Motor neuron (in vitro differentiated cells): Measurements from ENCODE around the gene TBX3. TPM values are rescaled to one million over a fixed set of nuclear protein-coding genes. Genes with fewer than 3 reads are reported as not detected.

ENCODE experiments used
- ATAC-seq, 8 experiments: fragments of 200-7000 bp; cut with Tn5 transposase; replicated peaks in 6 of 8; 2 replicates each; pipeline ENCODE4 v1.8.0; 2021; ENCODE audit warnings: mild to moderate bottlenecking in 8 of 8, moderate library complexity in 8 of 8
- H3K27ac ChIP-seq, 2 donors: fragments of 250-450 bp; sonication (Bioruptor Pico); 2 replicates each; pipeline ENCODE4 v1.9.0; 2021; ENCODE audit warnings: antibody characterized with exemption in 2 of 2, mild to moderate bottlenecking in 2 of 2, moderate library complexity in 1 of 2
- H3K4me1 ChIP-seq, 2 donors: fragments of 250-450 bp; sonication (Bioruptor Pico); replicated peaks in 1 of 2; 2 replicates each; pipeline ENCODE4 v1.6.1; 2021; ENCODE audit warnings: antibody characterized with exemption in 2 of 2, mild to moderate bottlenecking in 2 of 2, moderate library complexity in 1 of 2
- H3K4me3 ChIP-seq, 5 donors: fragments of 250-450 bp; sonication (Bioruptor Pico); 2 replicates each; pipeline ENCODE4 v1.9.0; 2021; ENCODE audit warnings: antibody characterized with exemption in 5 of 5, mild to moderate bottlenecking in 5 of 5, moderate library complexity in 4 of 5
- WGBS, 10 experiments: fragments of 450-650 bp; shearing (Covaris generic); methylation state at CpG; one replicate each; pipeline ENCODE4 v1.0.0; 2022; 5-methylcytosine and 5-hydroxymethylcytosine counted together
- in situ Hi-C, 9 experiments: fragments of 400-800 bp; cut with MboI; loops; one replicate each; pipeline ENCODE4 v1.15.0; 2021; ENCODE audit warnings: low sequenced_read_pairs in 9 of 9, low pct_unique_long_range_greater_than_20kb in 2 of 9; ENCODE audit not compliant: unreplicated experiment in 9 of 9
- total RNA-seq, 8 experiments: library from RNA; unstranded; fragments of 300-600 nt; gene quantifications; 2 replicates each; pipeline versions ENCODE4 v1.2.3 to v1.2.4, GENCODE V29; 2022

Gene TBX3
- total RNA-seq, 8 experiments from 2014 or later, result 0.11 to 17.4 (median 2.0) TPM

GRCh38 chr12:114693532-114693931 is 9.6 kb upstream of the TBX3 start:
- ATAC-seq, result no peak
- H3K27ac ChIP-seq, result no peak overlapping the region
- WGBS, 10 experiments, result 0 to 90% (median 36%) methylated on average over 2 to 6 of the region's 6 CpGs; no CpG with 5 or more reads in 4 of the 10 experiments
- no peak overlapping the region for H3K4me3 ChIP-seq
- H3K4me1 ChIP-seq, result peaks cover 0 to 10% of the 10 kb centered on the region in 2 donors
- in situ Hi-C loops, result loop anchor here in 3 of 9 experiments (25.0 kb wide), 4 partner anchors 344 to 944 kb away; no protein-coding TSS in a partner anchor

- H3K4me3 ChIP-seq, result no peak overlapping the region
- WGBS, 10 experiments, result 0 to 80% (median 0%) methylated on average over 1 to 5 of the region's 13 CpGs; no CpG with 5 or more reads in 6 of the 10 experiments
- H3K4me1 ChIP-seq, result peaks cover 0 to 10% of the 10 kb centered on the region in 2 donors
- no peak for ATAC-seq
- no peak overlapping the region for H3K27ac ChIP-seq
- in situ Hi-C loops, result loop anchor here in 3 of 9 experiments (25.0 kb wide), 4 partner anchors 344 to 944 kb away; no protein-coding TSS in a partner anchor
Observed at GRCh38 chr12:114693059-114693531, 9.1 kb upstream of the TBX3 start.

- 0 to 20% (median 0%) methylated on average over 1 to 10 of the region's 62 CpGs; no CpG with 5 or more reads in 5 of the 10 experiments for WGBS, 10 experiments
- Histone ChIP-seq H3K4me1 (peaks cover 0 to 10% of the 10 kb centered on the region in 2 donors), H3K4me3 (no peak overlapping the region), H3K27ac (no peak overlapping the region)
- in situ Hi-C loops, result loop anchor here in 3 of 9 experiments (25.0 kb wide), 4 partner anchors 345 to 945 kb away; no protein-coding TSS in a partner anchor
- ATAC-seq, result peak in 3 of 8 experiments; percentile 45 to 64 (median 59)
Observed at GRCh38 chr12:114692186-114693058, 8.4 kb upstream of the TBX3 start.

GRCh38 chr12:114691763-114692185 is 7.8 kb upstream of the TBX3 start:
- Histone ChIP-seq H3K27ac (no peak overlapping the region), H3K4me1 (peaks cover 0 to 15% of the 10 kb centered on the region in 2 donors), H3K4me3 (no peak overlapping the region)
- 2 to 100% (median 8%) methylated on average over 1 to 13 of the region's 18 CpGs; no CpG with 5 or more reads in 3 of the 10 experiments for WGBS, 10 experiments
- ATAC-seq, result no peak
- in situ Hi-C loops, result loop anchor here in 3 of 9 experiments (25.0 kb wide), 4 partner anchors 346 to 946 kb away; no protein-coding TSS in a partner anchor

- Histone ChIP-seq H3K27ac (no peak overlapping the region), H3K4me3 (no peak overlapping the region), H3K4me1 (peaks cover 0 to 15% of the 10 kb centered on the region in 2 donors)
- no peak for ATAC-seq
- in situ Hi-C loops, result loop anchor here in 3 of 9 experiments (25.0 kb wide), 4 partner anchors 346 to 946 kb away; no protein-coding TSS in a partner anchor
- 0 to 100% (median 19%) methylated on average over 1 to 5 of the region's 6 CpGs; no CpG with 5 or more reads in 2 of the 10 experiments for WGBS, 10 experiments
Observed at GRCh38 chr12:114691196-114691595, 7.2 kb upstream of the TBX3 start.

- ATAC-seq, result no peak
- H3K27ac ChIP-seq, result no peak overlapping the region
- WGBS, 10 experiments, result 0 to 89% (median 12%) methylated on average over 2 to 8 of the region's 8 CpGs
- H3K4me1 ChIP-seq, result peaks cover 0 to 15% of the 10 kb centered on the region in 2 donors
- in situ Hi-C loops, result loop anchor here in 3 of 9 experiments (25.0 kb wide), 4 partner anchors 347 to 947 kb away; no protein-coding TSS in a partner anchor
- no peak overlapping the region for H3K4me3 ChIP-seq
Observed at GRCh38 chr12:114690267-114691135, 6.5 kb upstream of the TBX3 start.

GRCh38 chr12:114689075-114689994 is 5.4 kb upstream of the TBX3 start:
- Histone ChIP-seq H3K27ac (no peak overlapping the region), H3K4me1 (peaks cover 0 to 18% of the 10 kb centered on the region in 2 donors), H3K4me3 (no peak overlapping the region)
- 4 to 98% (median 42%) methylated on average over 2 to 5 of the region's 5 CpGs; no CpG with 5 or more reads in 1 of the 10 experiments for WGBS, 10 experiments
- ATAC-seq, result no peak
- in situ Hi-C loops, result loop anchor here in 3 of 9 experiments (25.0 kb wide), 4 partner anchors 348 to 948 kb away; no protein-coding TSS in a partner anchor

- ATAC-seq, result no peak
- WGBS, 10 experiments, result 17 to 100% (median 70%) methylated on average over 1 to 3 of the region's 4 CpGs; no CpG with 5 or more reads in 6 of the 10 experiments
- in situ Hi-C loops, result loop anchor here in 3 of 9 experiments (25.0 kb wide), 4 partner anchors 349 to 949 kb away; no protein-coding TSS in a partner anchor
- no peak overlapping the region for H3K4me3 ChIP-seq
- peaks cover 0 to 18% of the 10 kb centered on the region in 2 donors for H3K4me1 ChIP-seq
- H3K27ac ChIP-seq, result no peak overlapping the region
Observed at GRCh38 chr12:114688256-114688845, 4.4 kb upstream of the TBX3 start.

- ATAC-seq, result no peak
- Histone ChIP-seq H3K4me3 (no peak overlapping the region), H3K27ac (no peak overlapping the region), H3K4me1 (peaks cover 0 to 18% of the 10 kb centered on the region in 2 donors)
- WGBS, 10 experiments, result 0 to 92% (median 52%) methylated on average over 1 to 6 of the region's 12 CpGs; no CpG with 5 or more reads in 4 of the 10 experiments
- in situ Hi-C loops, result loop anchor here in 3 of 9 experiments (25.0 kb wide), 4 partner anchors 349 to 949 kb away; no protein-coding TSS in a partner anchor
Observed at GRCh38 chr12:114687802-114688201, 3.8 kb upstream of the TBX3 start.

GRCh38 chr12:114686773-114687500 is 3.0 kb upstream of the TBX3 start:
- Histone ChIP-seq H3K4me3 (no peak overlapping the region), H3K27ac (no peak overlapping the region), H3K4me1 (peaks cover 0 to 9% of the 10 kb centered on the region in 2 donors)
- ATAC-seq, result no peak
- WGBS, 10 experiments, result 0 to 95% (median 6%) methylated on average over 1 to 29 of the region's 41 CpGs; no CpG with 5 or more reads in 2 of the 10 experiments
- in situ Hi-C loops, result loop anchor here in 3 of 9 experiments (25.0 kb wide), 4 partner anchors 350 to 950 kb away; no protein-coding TSS in a partner anchor
